22Rv1 (cell line): ENCODE results near the gene HCFC2.

ENCODE experiments used
- ZFX ChIP-seq: fragments of 450-650 bp; IDR thresholded peaks from 2 replicates; pipeline ENCODE4 v1.6.1; 2017; ENCODE audit warnings: antibody characterized with exemption, borderline replicate concordance
- TF ChIP-seq, protein P1 (sequence below): fragments of 450-650 bp; IDR thresholded peaks from 2 replicates; pipeline ENCODE4 v1.5.1; 2017; ENCODE audit warnings: mild to moderate bottlenecking

DNA sequence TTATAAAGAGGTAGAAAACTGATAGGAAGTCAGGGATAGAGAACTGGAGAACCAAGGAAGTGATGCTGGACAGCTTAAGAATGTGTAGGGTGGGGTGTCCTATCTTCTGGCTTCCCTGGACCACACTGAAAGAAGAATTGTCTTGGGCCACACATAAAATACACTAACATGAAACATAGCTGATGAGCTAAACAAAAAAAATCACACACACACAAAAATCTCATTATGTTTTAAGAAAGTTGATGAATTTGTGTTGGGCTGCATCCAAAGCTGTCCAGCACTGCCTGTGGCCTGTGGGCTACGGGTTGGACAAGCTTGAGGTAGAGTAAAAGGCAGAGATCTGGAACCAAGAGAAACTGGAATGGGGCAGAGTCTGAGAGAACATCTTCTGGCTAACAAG, 21.8 kb upstream of the HCFC2 start:
- TF ChIP-seq, protein P1, sequence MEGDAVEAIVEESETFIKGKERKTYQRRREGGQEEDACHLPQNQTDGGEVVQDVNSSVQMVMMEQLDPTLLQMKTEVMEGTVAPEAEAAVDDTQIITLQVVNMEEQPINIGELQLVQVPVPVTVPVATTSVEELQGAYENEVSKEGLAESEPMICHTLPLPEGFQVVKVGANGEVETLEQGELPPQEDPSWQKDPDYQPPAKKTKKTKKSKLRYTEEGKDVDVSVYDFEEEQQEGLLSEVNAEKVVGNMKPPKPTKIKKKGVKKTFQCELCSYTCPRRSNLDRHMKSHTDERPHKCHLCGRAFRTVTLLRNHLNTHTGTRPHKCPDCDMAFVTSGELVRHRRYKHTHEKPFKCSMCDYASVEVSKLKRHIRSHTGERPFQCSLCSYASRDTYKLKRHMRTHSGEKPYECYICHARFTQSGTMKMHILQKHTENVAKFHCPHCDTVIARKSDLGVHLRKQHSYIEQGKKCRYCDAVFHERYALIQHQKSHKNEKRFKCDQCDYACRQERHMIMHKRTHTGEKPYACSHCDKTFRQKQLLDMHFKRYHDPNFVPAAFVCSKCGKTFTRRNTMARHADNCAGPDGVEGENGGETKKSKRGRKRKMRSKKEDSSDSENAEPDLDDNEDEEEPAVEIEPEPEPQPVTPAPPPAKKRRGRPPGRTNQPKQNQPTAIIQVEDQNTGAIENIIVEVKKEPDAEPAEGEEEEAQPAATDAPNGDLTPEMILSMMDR = no peak
- no peak for TF ChIP-seq ZFX
